Gastroesophageal sphincter (tissue), 3 donors: ENCODE results near the gene HOXB2.

ENCODE experiments used
- CTCF ChIP-seq, 4 experiments: fragments of 200-600 bp in 2 of 4; fragments of 450-650 bp in 2 of 4; sonication (generic) in 1 of 4; IDR thresholded peaks; one replicate each; pipeline ENCODE4 v1.5.1; 2017 to 2019; ENCODE audit warnings: antibody characterized with exemption in 4 of 4, mild to moderate bottlenecking in 2 of 4, moderate library complexity in 2 of 4
- EP300 ChIP-seq: sonication (generic); formaldehyde crosslinking; IDR thresholded peaks from one replicate; pipeline ENCODE4 v1.6.1; 2017; ENCODE audit warnings: antibody characterized with exemption, mild to moderate bottlenecking
- POLR2A ChIP-seq, 2 donors: fragments of 450-650 bp; IDR thresholded peaks; one replicate each; pipeline ENCODE4 v1.6.1; 2017; ENCODE audit warnings: antibody characterized with exemption in 2 of 2, mild to moderate bottlenecking in 2 of 2, moderate library complexity in 1 of 2
- POLR2AphosphoS5 ChIP-seq: sonication (generic); formaldehyde crosslinking; IDR thresholded peaks from one replicate; pipeline ENCODE4 v1.6.1; 2017; ENCODE audit warnings: antibody characterized with exemption

- TF ChIP-seq CTCF (IDR thresholded peaks at IDR 0.05) (no peak), EP300 (no peak), POLR2A (IDR thresholded peaks at IDR 0.05) (no peak), POLR2AphosphoS5 (no peak)
Observed at GRCh38 chr17:48567209-48567608, 22.3 kb upstream of the HOXB2 start.
